Vagina (tissue), 2 donors: Measurements from ENCODE around the gene TTLL11.

Experiments
- POLR2A ChIP-seq, 2 donors: fragments of 450-650 bp; IDR thresholded peaks; one replicate each; pipeline ENCODE4 v1.6.1; 2017; ENCODE audit warnings: antibody characterized with exemption in 2 of 2, mild to moderate bottlenecking in 2 of 2, moderate library complexity in 2 of 2
- TF ChIP-seq, protein P1 (sequence below), 3 experiments: fragments of 450-650 bp in 2 of 3; fragments of 200-600 bp in 1 of 3; sonication (generic) in 1 of 3; IDR thresholded peaks; one replicate each; pipeline ENCODE4 v1.5.1; 2017 to 2019; ENCODE audit warnings: antibody characterized with exemption in 3 of 3, mild to moderate bottlenecking in 2 of 3, moderate library complexity in 2 of 3

DNA sequence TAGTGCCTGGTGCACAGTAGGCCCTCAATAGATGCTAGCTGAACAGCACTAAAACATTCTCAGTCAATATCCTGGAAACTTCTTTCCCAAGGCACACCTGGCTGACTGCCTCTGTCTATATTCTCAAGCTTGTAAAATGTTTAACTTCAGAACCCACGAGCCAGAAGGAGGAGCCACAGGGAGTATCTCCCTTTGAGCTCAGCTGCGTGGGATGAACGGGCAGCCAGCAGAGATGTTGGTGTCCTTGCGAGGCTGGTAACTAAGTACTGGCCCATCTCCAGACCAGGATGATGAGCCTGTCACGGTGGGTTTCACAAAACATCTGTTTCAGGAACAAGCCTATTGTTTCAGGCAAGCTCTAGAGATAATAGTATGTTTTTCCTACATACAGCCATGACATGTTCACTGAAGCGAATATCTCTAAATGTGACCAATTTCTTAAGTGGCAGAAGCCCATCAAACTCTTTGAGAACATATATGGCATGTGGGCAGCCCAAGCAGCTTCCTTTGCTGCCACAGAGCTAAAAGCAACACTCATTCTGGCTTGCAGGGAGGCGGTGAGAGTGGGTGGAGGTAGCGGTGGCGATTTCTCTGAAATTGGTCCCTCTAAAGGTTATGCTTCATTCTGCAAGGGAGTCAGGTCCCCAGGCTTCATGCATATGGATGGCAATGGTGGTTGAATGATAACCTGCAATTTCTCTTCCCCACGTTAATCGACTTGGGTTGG lies 206.2 kb downstream of the TTLL11 start:
- no peak for TF ChIP-seq POLR2A (IDR thresholded peaks at IDR 0.05)
- TF ChIP-seq, protein P1, sequence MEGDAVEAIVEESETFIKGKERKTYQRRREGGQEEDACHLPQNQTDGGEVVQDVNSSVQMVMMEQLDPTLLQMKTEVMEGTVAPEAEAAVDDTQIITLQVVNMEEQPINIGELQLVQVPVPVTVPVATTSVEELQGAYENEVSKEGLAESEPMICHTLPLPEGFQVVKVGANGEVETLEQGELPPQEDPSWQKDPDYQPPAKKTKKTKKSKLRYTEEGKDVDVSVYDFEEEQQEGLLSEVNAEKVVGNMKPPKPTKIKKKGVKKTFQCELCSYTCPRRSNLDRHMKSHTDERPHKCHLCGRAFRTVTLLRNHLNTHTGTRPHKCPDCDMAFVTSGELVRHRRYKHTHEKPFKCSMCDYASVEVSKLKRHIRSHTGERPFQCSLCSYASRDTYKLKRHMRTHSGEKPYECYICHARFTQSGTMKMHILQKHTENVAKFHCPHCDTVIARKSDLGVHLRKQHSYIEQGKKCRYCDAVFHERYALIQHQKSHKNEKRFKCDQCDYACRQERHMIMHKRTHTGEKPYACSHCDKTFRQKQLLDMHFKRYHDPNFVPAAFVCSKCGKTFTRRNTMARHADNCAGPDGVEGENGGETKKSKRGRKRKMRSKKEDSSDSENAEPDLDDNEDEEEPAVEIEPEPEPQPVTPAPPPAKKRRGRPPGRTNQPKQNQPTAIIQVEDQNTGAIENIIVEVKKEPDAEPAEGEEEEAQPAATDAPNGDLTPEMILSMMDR (IDR thresholded peaks at IDR 0.05), result no peak
